Vagina (tissue), 2 donors: ENCODE results near the gene PXDN. TPM values are rescaled to one million over a fixed set of nuclear protein-coding genes. Genes with fewer than 3 reads are reported as not detected.
"Not testable (repeated sequence)": the region's sequence is repeated elsewhere in the genome, so short reads cannot be mapped to it uniquely, and the experiment has no call there.

Experiments
- DNase-seq, 2 donors: peaks; one replicate each; pipeline ENCODE4 v3.0.0-alpha.2; 2017; ENCODE audit errors: extremely low spot score in 2 of 2
- H3K27ac ChIP-seq: fragments of 200-600 bp; sonication (generic); one replicate; pipeline ENCODE4 v1.5.1; 2019
- H3K27me3 ChIP-seq: fragments of 200-600 bp; sonication (generic); one replicate; pipeline ENCODE4 v1.5.1; 2019
- H3K36me3 ChIP-seq, 2 donors: fragments of 200-600 bp; sonication (generic); one replicate each; pipeline ENCODE4 v1.5.1; 2017 to 2019
- H3K4me1 ChIP-seq: fragments of 200-600 bp; sonication (generic); one replicate; pipeline ENCODE4 v1.5.1; 2019
- H3K4me3 ChIP-seq, 2 donors: fragments of 200-600 bp; sonication (generic); 1 replicate in 1 of 2; 2 replicates in 1 of 2; pipeline ENCODE4 v1.5.1; 2016 to 2019
- H3K9me3 ChIP-seq: fragments of 200-600 bp; sonication (generic); one replicate; pipeline ENCODE4 v1.5.1; 2019
- POLR2A ChIP-seq, 2 donors: fragments of 450-650 bp; IDR thresholded peaks; one replicate each; pipeline ENCODE4 v1.6.1; 2017; ENCODE audit warnings: antibody characterized with exemption in 2 of 2, mild to moderate bottlenecking in 2 of 2, moderate library complexity in 2 of 2
- POLR2AphosphoS5 ChIP-seq, 2 donors: sonication (generic); formaldehyde crosslinking; IDR thresholded peaks; one replicate each; pipeline ENCODE4 v1.9.0; 2017; ENCODE audit warnings: antibody characterized with exemption in 2 of 2, mild to moderate bottlenecking in 2 of 2, low read depth in 1 of 2; ENCODE audit not compliant: insufficient read depth in 1 of 2
- intact Hi-C: fragments of 100-400 bp; cut with DNase I; formaldehyde crosslinking; loops from one replicate; pipeline ENCODE4 v1.15.1; 2023
- total RNA-seq: library from RNA; depleted of rRNA; stranded (reverse); fragments of >200 nt; gene quantifications from one replicate; pipeline ENCODE4 v1.2.3, GENCODE V29; 2016
- TF ChIP-seq, protein P1 (sequence below), 3 experiments: fragments of 450-650 bp in 2 of 3; fragments of 200-600 bp in 1 of 3; sonication (generic) in 1 of 3; IDR thresholded peaks; one replicate each; pipeline ENCODE4 v1.5.1; 2017 to 2019; ENCODE audit warnings: antibody characterized with exemption in 3 of 3, mild to moderate bottlenecking in 2 of 3, moderate library complexity in 2 of 3

PXDN gene
- total RNA-seq, 1 donor from 2014 or later: 33.6 TPM

DNA sequence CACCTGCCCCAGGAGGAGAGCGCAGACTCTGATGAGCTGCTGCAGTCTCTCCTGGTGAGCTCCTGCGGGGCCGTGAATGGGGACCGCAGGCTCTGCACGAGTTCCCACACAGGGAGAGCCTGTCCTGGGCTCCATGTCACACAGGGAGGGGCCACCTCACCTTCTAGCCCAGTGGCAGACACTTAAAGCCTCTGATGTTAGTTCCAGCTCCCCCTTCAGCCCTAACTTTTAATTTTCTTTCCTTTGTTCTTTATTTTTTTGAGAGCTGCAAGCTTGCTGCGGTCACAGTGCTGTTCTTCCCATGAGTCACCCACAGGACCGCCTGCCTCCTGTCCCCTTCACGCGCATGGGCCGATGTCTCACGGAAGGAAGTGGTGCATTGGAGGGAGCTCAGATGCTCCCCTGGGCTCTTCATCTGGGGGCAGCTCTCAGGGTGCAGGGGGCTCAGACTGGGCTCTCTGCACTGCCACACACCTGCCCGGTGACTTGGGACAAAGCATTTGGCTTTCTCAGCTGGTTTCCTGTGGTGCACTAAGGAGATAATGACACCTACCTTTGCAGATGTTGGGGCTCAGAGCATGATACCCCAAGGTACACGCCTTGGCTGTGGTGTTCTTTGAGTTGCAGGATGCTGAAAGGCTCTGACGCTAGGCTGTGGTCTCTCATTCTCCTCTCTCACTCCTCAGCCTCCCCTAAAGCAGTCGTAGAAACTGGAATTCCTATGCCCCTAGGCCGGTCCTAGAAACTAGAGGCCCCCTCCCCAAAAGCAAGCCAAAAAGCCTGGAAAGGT is 37.2 kb upstream of the PXDN start:
- TF ChIP-seq POLR2AphosphoS5 (IDR thresholded peaks at IDR 0.05; ENCODE audit: insufficient read depth in 1 of 2, low read depth in 1 of 2) (no peak), POLR2A (IDR thresholded peaks at IDR 0.05) (no peak)
- TF ChIP-seq, protein P1, sequence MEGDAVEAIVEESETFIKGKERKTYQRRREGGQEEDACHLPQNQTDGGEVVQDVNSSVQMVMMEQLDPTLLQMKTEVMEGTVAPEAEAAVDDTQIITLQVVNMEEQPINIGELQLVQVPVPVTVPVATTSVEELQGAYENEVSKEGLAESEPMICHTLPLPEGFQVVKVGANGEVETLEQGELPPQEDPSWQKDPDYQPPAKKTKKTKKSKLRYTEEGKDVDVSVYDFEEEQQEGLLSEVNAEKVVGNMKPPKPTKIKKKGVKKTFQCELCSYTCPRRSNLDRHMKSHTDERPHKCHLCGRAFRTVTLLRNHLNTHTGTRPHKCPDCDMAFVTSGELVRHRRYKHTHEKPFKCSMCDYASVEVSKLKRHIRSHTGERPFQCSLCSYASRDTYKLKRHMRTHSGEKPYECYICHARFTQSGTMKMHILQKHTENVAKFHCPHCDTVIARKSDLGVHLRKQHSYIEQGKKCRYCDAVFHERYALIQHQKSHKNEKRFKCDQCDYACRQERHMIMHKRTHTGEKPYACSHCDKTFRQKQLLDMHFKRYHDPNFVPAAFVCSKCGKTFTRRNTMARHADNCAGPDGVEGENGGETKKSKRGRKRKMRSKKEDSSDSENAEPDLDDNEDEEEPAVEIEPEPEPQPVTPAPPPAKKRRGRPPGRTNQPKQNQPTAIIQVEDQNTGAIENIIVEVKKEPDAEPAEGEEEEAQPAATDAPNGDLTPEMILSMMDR (IDR thresholded peaks at IDR 0.05): no peak
- no peaks in the 10 kb centered on the region for H3K27me3 ChIP-seq
- no peaks in the 10 kb centered on the region for H3K4me1 ChIP-seq
- intact Hi-C loops: no loop called here
- no peak overlapping the region for H3K27ac ChIP-seq
- H3K4me3 ChIP-seq: no peak overlapping the region
- H3K36me3 ChIP-seq: no peaks in the 10 kb centered on the region
- no peak for DNase-seq
- no peaks in the 10 kb centered on the region for H3K9me3 ChIP-seq

- H3K36me3 ChIP-seq: no peaks in the 10 kb centered on the region
- H3K4me3 ChIP-seq: no peak overlapping the region
- H3K9me3 ChIP-seq: no peaks in the 10 kb centered on the region
- intact Hi-C loops: no loop called here
- DNase-seq: no peak
- no peaks in the 10 kb centered on the region for H3K4me1 ChIP-seq
- TF ChIP-seq, protein P1 (IDR thresholded peaks at IDR 0.05): no peak
- TF ChIP-seq POLR2A (IDR thresholded peaks at IDR 0.05): no peak
- H3K27me3 ChIP-seq: no peaks in the 10 kb centered on the region
- no peak overlapping the region for H3K27ac ChIP-seq
Observed at GRCh38 chr2:1780693-1781092, 36.4 kb upstream of the PXDN start.

- H3K27ac ChIP-seq, DNase-seq, H3K4me3 ChIP-seq, intact Hi-C loops, H3K9me3 ChIP-seq, H3K36me3 ChIP-seq, H3K27me3 ChIP-seq, H3K4me1 ChIP-seq: not testable (repeated sequence)
Observed at GRCh38 chr2:1780054-1780453, 35.7 kb upstream of the PXDN start.

- no peaks in the 10 kb centered on the region for H3K27me3 ChIP-seq
- H3K4me1 ChIP-seq: no peaks in the 10 kb centered on the region
- H3K4me3 ChIP-seq: no peak overlapping the region
- no peak for DNase-seq
- TF ChIP-seq POLR2A (IDR thresholded peaks at IDR 0.05) (no peak), POLR2AphosphoS5 (IDR thresholded peaks at IDR 0.05; ENCODE audit: insufficient read depth in 1 of 2, low read depth in 1 of 2) (no peak)
- TF ChIP-seq, protein P1 (IDR thresholded peaks at IDR 0.05): no peak
- no peaks in the 10 kb centered on the region for H3K9me3 ChIP-seq
- intact Hi-C loops: no loop called here
- no peak overlapping the region for H3K27ac ChIP-seq
- H3K36me3 ChIP-seq: no peaks in the 10 kb centered on the region
Observed at GRCh38 chr2:1778566-1778965, 34.3 kb upstream of the PXDN start.

DNA sequence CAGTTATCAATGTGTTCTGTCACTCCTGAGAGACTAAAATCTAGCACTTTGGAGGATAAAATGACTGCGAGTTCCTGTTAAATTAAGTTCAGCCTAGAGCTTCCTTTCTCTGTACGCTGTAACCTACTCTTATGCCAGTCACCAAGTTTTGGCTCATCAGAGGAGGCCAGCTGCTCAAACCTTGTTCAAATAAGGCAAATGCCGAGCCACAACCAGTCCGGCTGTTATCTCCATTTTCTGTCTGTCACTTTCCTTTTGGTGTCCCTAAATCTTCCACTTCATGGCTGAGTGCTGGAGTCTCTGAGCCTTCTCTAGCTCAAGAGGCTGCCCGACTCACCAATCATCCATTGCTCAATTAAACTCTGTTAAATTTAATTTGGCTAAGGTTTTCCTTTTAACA is 33.5 kb upstream of the PXDN start:
- Histone ChIP-seq H3K36me3 (no peaks in the 10 kb centered on the region), H3K4me3 (no peak overlapping the region), H3K27ac (no peak overlapping the region), H3K4me1 (no peaks in the 10 kb centered on the region), H3K9me3 (no peaks in the 10 kb centered on the region), H3K27me3 (no peaks in the 10 kb centered on the region)
- DNase-seq: no peak
- TF ChIP-seq, protein P1 (IDR thresholded peaks at IDR 0.05): no peak
- TF ChIP-seq POLR2A (IDR thresholded peaks at IDR 0.05): no peak
- TF ChIP-seq POLR2AphosphoS5 (IDR thresholded peaks at IDR 0.05; ENCODE audit: insufficient read depth in 1 of 2, low read depth in 1 of 2): no peak
- intact Hi-C loops: no loop called here
